HepG2 (cell line): ENCODE results near the gene SPRY1. TPM values are rescaled to one million over a fixed set of nuclear protein-coding genes. Genes with fewer than 3 reads are reported as not detected.

Source experiments
- FOXP1 ChIP-seq, 2 experiments: fragments of 450-650 bp in 1 of 2; IDR thresholded peaks; 2 replicates each; pipeline ENCODE4 v1.6.1; 2017 to 2018; ENCODE audit warnings: antibody characterized with exemption in 1 of 2
- GATAD2A ChIP-seq: IDR thresholded peaks from 2 replicates; pipeline ENCODE4 v1.6.1; 2016
- GPN1 ChIP-seq: sonication (generic); formaldehyde crosslinking; IDR thresholded peaks from 2 replicates; pipeline ENCODE4 v1.5.1; 2020; ENCODE audit warnings: missing genetic modification reagents, borderline replicate concordance
- HNF4A ChIP-seq: sonication (generic); formaldehyde crosslinking; IDR thresholded peaks from 2 replicates; pipeline ENCODE4 v1.4.0; 2020; ENCODE audit warnings: missing genetic modification reagents
- HNRNPK ChIP-seq: fragments of 200-400 bp; formaldehyde crosslinking; IDR thresholded peaks from 2 replicates; pipeline ENCODE4 v1.6.1; 2018; ENCODE audit warnings: low read length, low read depth, moderate library complexity, mild to moderate bottlenecking; ENCODE audit not compliant: poor library complexity, severe bottlenecking
- IRX3 ChIP-seq: sonication (generic); formaldehyde crosslinking; IDR thresholded peaks from 2 replicates; pipeline ENCODE4 v1.8.1; 2023; ENCODE audit warnings: mild to moderate bottlenecking, low read depth, missing genetic modification reagents, borderline replicate concordance
- JDP2 ChIP-seq: sonication (generic); formaldehyde crosslinking; IDR thresholded peaks from 2 replicates; pipeline ENCODE4 v1.8.1; 2022; ENCODE audit warnings: missing genetic modification reagents, borderline replicate concordance
- KDM4B ChIP-seq: sonication (generic); formaldehyde crosslinking; IDR thresholded peaks from 2 replicates; pipeline ENCODE4 v1.4.0; 2020; ENCODE audit warnings: missing genetic modification reagents
- KDM5A ChIP-seq: fragments of 200-600 bp; sonication (generic); IDR thresholded peaks from 2 replicates; pipeline ENCODE4 v1.7.0; 2018; ENCODE audit warnings: antibody characterized with exemption, mild to moderate bottlenecking, low read length, borderline replicate concordance
- RAD51 ChIP-seq: fragments of 450-650 bp; IDR thresholded peaks from 2 replicates; pipeline ENCODE4 v1.6.1; 2016; ENCODE audit warnings: borderline replicate concordance
- RFXANK ChIP-seq: IDR thresholded peaks from 2 replicates; pipeline ENCODE4 v1.6.1; 2016
- SIN3A ChIP-seq: IDR thresholded peaks from 2 replicates; pipeline ENCODE4 v1.6.1; 2011; ENCODE audit warnings: low read depth, mild to moderate bottlenecking, control low read depth, low read length, borderline replicate concordance
- SIN3B ChIP-seq: fragments of 150-350 bp; IDR thresholded peaks from 2 replicates; pipeline ENCODE4 v1.6.1; 2014; ENCODE audit warnings: low read length
- TOPORS ChIP-seq: sonication (generic); formaldehyde crosslinking; IDR thresholded peaks from 2 replicates; pipeline ENCODE4 v1.8.0; 2023; ENCODE audit warnings: mild to moderate bottlenecking, missing genetic modification reagents
- ZFP82 ChIP-seq: sonication (generic); formaldehyde crosslinking; IDR thresholded peaks from 2 replicates; pipeline ENCODE4 v1.5.1; 2020; ENCODE audit warnings: mild to moderate bottlenecking, missing genetic modification reagents, borderline replicate concordance
- ZNF136 ChIP-seq: sonication (generic); formaldehyde crosslinking; IDR thresholded peaks from 2 replicates; pipeline ENCODE4 v1.8.1; 2022; ENCODE audit warnings: low read depth, mild to moderate bottlenecking, moderate library complexity, missing genetic modification reagents
- ZNF331 ChIP-seq: sonication (generic); formaldehyde crosslinking; IDR thresholded peaks from 2 replicates; pipeline ENCODE4 v1.4.0; 2020; ENCODE audit warnings: missing genetic modification reagents
- ZNF570 ChIP-seq: sonication (generic); formaldehyde crosslinking; IDR thresholded peaks from 2 replicates; pipeline ENCODE4 v1.4.0; 2020; ENCODE audit warnings: mild to moderate bottlenecking, missing genetic modification reagents, borderline replicate concordance
- ZNF883 ChIP-seq: sonication (generic); formaldehyde crosslinking; IDR thresholded peaks from 2 replicates; pipeline ENCODE4 v1.5.1; 2020; ENCODE audit warnings: mild to moderate bottlenecking, missing genetic modification reagents; ENCODE audit errors: not compliant biosample characterization
- polyA plus RNA-seq, 8 experiments: library from polyadenylated mRNA; depleted of rRNA in 3 of 8; stranded (reverse) in 7 of 8; unstranded in 1 of 8; fragments of >200 nt; fragmentation: Illumina TruSeq in 4 of 8; extraction: Trizol in 4 of 8; gene quantifications; 2 replicates each; pipeline versions ENCODE4 v1.2.1 to v1.2.3, GENCODE V29; 2011 to 2016; ENCODE audit warnings: low read depth in 4 of 8, missing spikeins in 1 of 8, mixed read lengths in 1 of 8; ENCODE audit not compliant: insufficient read depth in 1 of 8
- total RNA-seq, 5 experiments: library from RNA; depleted of rRNA; stranded (reverse); fragments of >200 nt; fragmentation: Illumina TruSeq; extraction: Trizol; gene quantifications; 2 replicates each; pipeline ENCODE4 v1.2.3, GENCODE V29; 2016; ENCODE audit warnings: low read depth in 1 of 5
- TF ChIP-seq, protein P1 (sequence below): IDR thresholded peaks from 2 replicates; pipeline ENCODE4 v1.6.1; 2016; ENCODE audit warnings: missing biosample characterization, missing genetic modification reagents, low read depth
- TF ChIP-seq, protein P2 (sequence below): sonication (generic); formaldehyde crosslinking; IDR thresholded peaks from 2 replicates; pipeline ENCODE4 v1.8.1; 2023; ENCODE audit warnings: mild to moderate bottlenecking, missing genetic modification reagents, borderline replicate concordance
- TF ChIP-seq, protein P3 (sequence below): sonication (generic); formaldehyde crosslinking; IDR thresholded peaks from 2 replicates; pipeline ENCODE4 v1.5.1; 2020; ENCODE audit warnings: missing genetic modification reagents, mild to moderate bottlenecking, borderline replicate concordance

Gene SPRY1
- total and polyA plus RNA-seq, 2 of the 13 experiments (the other 11 are each of a cell fraction or from before 2014, with no cell fraction given), result 24.7 to 33.4 TPM

DNA sequence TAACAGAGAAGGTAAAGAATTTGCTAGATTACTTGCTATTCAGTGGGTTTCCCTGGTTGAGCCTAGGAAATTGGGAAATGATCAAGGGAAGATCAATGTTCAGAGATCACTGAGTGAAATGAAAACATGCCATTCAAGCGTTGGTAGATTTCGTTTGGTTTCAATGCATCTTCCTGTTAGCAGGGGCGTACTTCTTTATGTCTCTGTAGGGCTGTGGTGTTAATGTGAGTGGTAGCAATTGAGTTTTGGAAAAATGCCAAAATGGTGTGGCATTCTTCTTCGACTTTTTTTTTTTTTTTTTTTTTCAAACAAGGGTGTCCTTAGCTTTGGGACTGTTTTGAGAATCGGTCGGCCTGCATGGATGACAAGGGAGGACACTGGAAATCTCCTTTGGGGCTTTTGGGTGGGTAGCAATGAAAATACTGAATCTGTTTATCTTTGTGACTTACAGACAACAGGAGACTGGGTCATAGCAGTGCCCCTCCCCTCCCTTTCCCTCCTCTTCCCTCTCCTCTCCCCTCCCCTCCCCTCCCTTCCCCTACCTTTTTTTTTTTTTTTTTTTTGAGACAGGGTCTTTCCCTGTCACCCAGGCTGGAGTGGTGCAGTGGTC lies 50.4 kb downstream of the SPRY1 start (continued):
- TF ChIP-seq, protein P1, sequence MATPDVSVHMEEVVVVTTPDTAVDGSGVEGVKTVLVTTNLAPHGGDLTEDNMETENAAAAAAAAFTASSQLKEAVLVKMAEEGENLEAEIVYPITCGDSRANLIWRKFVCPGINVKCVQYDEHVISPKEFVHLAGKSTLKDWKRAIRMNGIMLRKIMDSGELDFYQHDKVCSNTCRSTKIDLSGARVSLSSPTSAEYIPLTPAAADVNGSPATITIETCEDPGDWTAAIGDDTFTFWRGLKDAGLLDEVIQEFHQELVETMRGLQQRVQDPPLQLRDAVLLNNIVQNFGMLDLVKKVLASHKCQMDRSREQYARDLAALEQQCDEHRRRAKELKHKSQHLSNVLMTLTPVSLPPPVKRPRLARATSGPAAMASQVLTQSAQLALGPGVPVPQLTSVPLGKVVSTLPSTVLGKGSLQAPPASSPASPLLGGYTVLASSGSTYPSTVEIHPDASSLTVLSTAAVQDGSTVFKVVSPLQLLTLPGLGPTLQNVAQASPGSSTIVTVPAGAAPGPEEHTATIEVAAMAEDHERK, result no peak
- TF ChIP-seq ZNF570 (CRISPR knock-in tag) (no peak), GPN1 (no peak), KDM5A (no peak), KDM4B (no peak), SIN3B (no peak), JDP2 (CRISPR knock-in tag) (no peak), RAD51 (no peak), GATAD2A (CRISPR knock-in tag) (peak; percentile 28; the same call in 1 of the 2 replicates), ZNF136 (CRISPR knock-in tag) (0 out of 2 replicates have a peak, but pooled peaks have one; percentile 32), HNRNPK (peak; percentile 73), RFXANK (CRISPR knock-in tag) (no peak), SIN3A (no peak), ZFP82 (no peak), IRX3 (CRISPR knock-in tag) (no peak), TOPORS (CRISPR knock-in tag) (no peak), FOXP1 (IDR thresholded peaks at IDR 0.05) (no peak), FOXP1 (CRISPR knock-in tag; IDR thresholded peaks at IDR 0.05) (peak; percentile 28; the same call in 1 of the 2 replicates), ZNF883 (CRISPR knock-in tag) (no peak), ZNF331 (CRISPR knock-in tag) (0 out of 2 replicates have a peak, but pooled peaks have one; percentile 25), HNF4A (peak; percentile 67)
- TF ChIP-seq, protein P2, sequence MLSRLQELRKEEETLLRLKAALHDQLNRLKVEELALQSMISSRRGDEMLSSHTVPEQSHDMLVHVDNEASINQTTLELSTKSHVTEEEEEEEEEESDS (CRISPR knock-in tag), result no peak
- TF ChIP-seq, protein P3, sequence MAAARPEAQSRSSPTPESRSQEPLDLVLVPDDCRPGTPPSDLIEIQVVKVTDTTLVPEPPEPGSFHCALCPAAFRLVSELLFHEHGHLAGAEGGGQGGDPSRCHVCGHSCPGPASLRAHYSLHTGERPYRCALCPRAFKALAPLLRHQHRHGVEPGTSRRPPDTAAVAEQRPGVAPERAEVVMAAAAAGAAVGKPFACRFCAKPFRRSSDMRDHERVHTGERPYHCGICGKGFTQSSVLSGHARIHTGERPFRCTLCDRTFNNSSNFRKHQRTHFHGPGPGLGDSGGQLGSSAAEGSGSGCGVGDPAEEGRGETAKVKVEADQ (CRISPR knock-in tag), result no peak
